Measurements from ENCODE around the gene CAPS. TPM values are rescaled to one million over a fixed set of nuclear protein-coding genes. Genes with fewer than 3 reads are reported as not detected.

Gene CAPS
- total RNA-seq, 1 experiment from 2014 or later: 2.3 TPM

GRCh38 chr19:5895890-5896289 lies 18.2 kb upstream of the CAPS start:
- Histone ChIP-seq H4K5ac (ENCODE audit: insufficient read length, low read depth, low read length) (no peak overlapping the region), H4K91ac (ENCODE audit: insufficient read length, low read depth, low read length) (no peak overlapping the region), H2AK5ac (ENCODE audit: insufficient read length, low read length) (no peak overlapping the region), H3K56ac (ENCODE audit: insufficient read length, low read depth, low read length) (no peak overlapping the region), H3K9ac (ENCODE audit: extremely low read depth, insufficient read length, low read length) (no peak overlapping the region), H3K27me3 (ENCODE audit: insufficient read depth, low read length) (no peaks in the 10 kb centered on the region), H3K23ac (ENCODE audit: insufficient read length, low read depth, low read length) (no peak overlapping the region), H3K18ac (ENCODE audit: insufficient read length, low read depth, low read length) (no peak overlapping the region), H3K4me2 (ENCODE audit: insufficient read depth, insufficient read length, low read length) (no peak overlapping the region), H3K9me3 (ENCODE audit: control insufficient read depth, low read depth, low read length) (no peaks in the 10 kb centered on the region), H3K23me2 (ENCODE audit: insufficient read length, low read depth, low read length, poor library complexity, severe bottlenecking) (no peaks in the 10 kb centered on the region), H2BK15ac (ENCODE audit: low read depth, low read length) (no peak overlapping the region), H3T11ph (ENCODE audit: low read length) (no peak overlapping the region), H3K27ac (ENCODE audit: insufficient read length, low read depth, low read length) (no peak overlapping the region), H3K79me2 (ENCODE audit: insufficient read depth, low read length) (peaks cover 3% of the 10 kb centered on the region; the same call in 1 of the 2 replicates), H3K14ac (ENCODE audit: insufficient read depth, low read length) (no peak overlapping the region), H3K4me1 (ENCODE audit: insufficient read depth, low read length) (no peaks in the 10 kb centered on the region; the same call in 1 of the 2 replicates), H3K4ac (ENCODE audit: low read depth, low read length) (no peak overlapping the region), H2BK12ac (ENCODE audit: insufficient read length, low read depth, low read length) (no peak overlapping the region), H2BK120ac (ENCODE audit: low read depth, low read length, poor library complexity, severe bottlenecking) (no peak overlapping the region), H2BK5ac (ENCODE audit: insufficient read length, low read length) (no peak overlapping the region), H2AFZ (ENCODE audit: low read length) (no peak overlapping the region), H2BK20ac (ENCODE audit: low read depth, low read length, poor library complexity, severe bottlenecking) (no peak overlapping the region), H4K20me1 (ENCODE audit: control insufficient read depth, insufficient read depth, insufficient read length) (no peaks in the 10 kb centered on the region), H4K8ac (replicated peaks; ENCODE audit: insufficient read length, low read depth, low read length) (no peak overlapping the region), H3K79me1 (ENCODE audit: insufficient read depth, low read depth, low read length, poor library complexity, severe bottlenecking) (no peaks in the 10 kb centered on the region)
- peaks cover 10% of the 10 kb centered on the region for H3K27me3 Mint-ChIP-seq (ENCODE audit: low read depth)
- WGBS (ENCODE audit: extremely low coverage, insufficient read length, low lambda C conversion rate): no CpG with 5 or more reads among the region's 8 CpGs
- no peak for TF ChIP-seq CTCF (conservative IDR thresholded peaks at IDR 0.05)
- DNase-seq: no peak
- H3K36me3 Mint-ChIP-seq (ENCODE audit: insufficient read depth in 1 of 3, low read depth in 3 of 3): peaks cover 10 to 18% (median 13%) of the 10 kb centered on the region in 3 experiments
- H3K4me3 Mint-ChIP-seq: no peak overlapping the region
- no peak overlapping the region for H3K27ac Mint-ChIP-seq
- peaks cover 4 to 9% of the 10 kb centered on the region in 2 experiments for H3K4me1 Mint-ChIP-seq
- no peaks in the 10 kb centered on the region for H3K9me3 Mint-ChIP-seq
